Body of pancreas (tissue), 4 donors: ENCODE measurements around the gene GSTP1.

ENCODE experiments used
- POLR2A ChIP-seq, 3 donors: fragments of 450-650 bp; IDR thresholded peaks; one replicate each; pipeline ENCODE4 v1.6.1; 2016; ENCODE audit warnings: antibody characterized with exemption in 3 of 3, mild to moderate bottlenecking in 2 of 3
- TF ChIP-seq, protein P1 (sequence below), 7 experiments: fragments of 450-650 bp in 4 of 7; fragments of 200-600 bp in 3 of 7; sonication (generic) in 3 of 7; IDR thresholded peaks; one replicate each; pipeline ENCODE4 v1.5.1; 2016 to 2019; ENCODE audit warnings: antibody characterized with exemption in 7 of 7

- TF ChIP-seq, protein P1, sequence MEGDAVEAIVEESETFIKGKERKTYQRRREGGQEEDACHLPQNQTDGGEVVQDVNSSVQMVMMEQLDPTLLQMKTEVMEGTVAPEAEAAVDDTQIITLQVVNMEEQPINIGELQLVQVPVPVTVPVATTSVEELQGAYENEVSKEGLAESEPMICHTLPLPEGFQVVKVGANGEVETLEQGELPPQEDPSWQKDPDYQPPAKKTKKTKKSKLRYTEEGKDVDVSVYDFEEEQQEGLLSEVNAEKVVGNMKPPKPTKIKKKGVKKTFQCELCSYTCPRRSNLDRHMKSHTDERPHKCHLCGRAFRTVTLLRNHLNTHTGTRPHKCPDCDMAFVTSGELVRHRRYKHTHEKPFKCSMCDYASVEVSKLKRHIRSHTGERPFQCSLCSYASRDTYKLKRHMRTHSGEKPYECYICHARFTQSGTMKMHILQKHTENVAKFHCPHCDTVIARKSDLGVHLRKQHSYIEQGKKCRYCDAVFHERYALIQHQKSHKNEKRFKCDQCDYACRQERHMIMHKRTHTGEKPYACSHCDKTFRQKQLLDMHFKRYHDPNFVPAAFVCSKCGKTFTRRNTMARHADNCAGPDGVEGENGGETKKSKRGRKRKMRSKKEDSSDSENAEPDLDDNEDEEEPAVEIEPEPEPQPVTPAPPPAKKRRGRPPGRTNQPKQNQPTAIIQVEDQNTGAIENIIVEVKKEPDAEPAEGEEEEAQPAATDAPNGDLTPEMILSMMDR (IDR thresholded peaks at IDR 0.05): no peak
- no peak for TF ChIP-seq POLR2A (IDR thresholded peaks at IDR 0.05)
Observed at GRCh38 chr11:67606093-67606491, 22.5 kb downstream of the GSTP1 start.
